Smooth muscle cell (in vitro differentiated cells): ENCODE data around the gene TIMP2. TPM values are rescaled to one million over a fixed set of nuclear protein-coding genes. Genes with fewer than 3 reads are reported as not detected.

Source experiments
- DNase-seq: peaks from one replicate; lab custom pipeline; 2025; ENCODE audit not compliant: unreplicated experiment; lab: John Stamatoyannopoulos, UW
- H2AFZ ChIP-seq: fragments of 200-600 bp; sonication (generic); 2 replicates; pipeline ENCODE4 v1.6.0; 2016; ENCODE audit warnings: antibody characterized with exemption, low read depth, mild to moderate bottlenecking
- H3F3A ChIP-seq: fragments of 200-600 bp; sonication (generic); 2 replicates; pipeline ENCODE4 v1.6.0; 2017; ENCODE audit warnings: antibody characterized with exemption, low read depth
- H3K27ac ChIP-seq: fragments of 200-600 bp; sonication (generic); 2 replicates; pipeline ENCODE4 v1.5.1; 2016; ENCODE audit warnings: low read depth, mild to moderate bottlenecking
- H3K27me3 ChIP-seq: fragments of 200-600 bp; sonication (generic); 2 replicates; pipeline ENCODE4 v1.6.1; 2016; ENCODE audit warnings: low read depth, mild to moderate bottlenecking
- H3K36me3 ChIP-seq: fragments of 200-600 bp; sonication (generic); 2 replicates; pipeline ENCODE4 v1.5.1; 2016; ENCODE audit warnings: low read depth
- H3K4me1 ChIP-seq: fragments of 200-600 bp; sonication (generic); 2 replicates; pipeline ENCODE4 v1.5.1; 2016; ENCODE audit warnings: low read depth
- H3K4me2 ChIP-seq: fragments of 200-600 bp; sonication (generic); 2 replicates; pipeline ENCODE4 v1.6.0; 2016; ENCODE audit warnings: mild to moderate bottlenecking
- H3K4me3 ChIP-seq: fragments of 200-600 bp; sonication (generic); 2 replicates; pipeline ENCODE4 v1.5.1; 2016; ENCODE audit warnings: mild to moderate bottlenecking
- H3K79me2 ChIP-seq: fragments of 200-600 bp; sonication (generic); 2 replicates; pipeline ENCODE4 v1.6.0; 2016; ENCODE audit warnings: low read depth, mild to moderate bottlenecking
- H3K9ac ChIP-seq: fragments of 200-600 bp; sonication (generic); 2 replicates; pipeline ENCODE4 v1.6.0; 2016; ENCODE audit warnings: low read depth
- H3K9me3 ChIP-seq: fragments of 200-600 bp; sonication (generic); replicated peaks from 2 replicates; pipeline ENCODE4 v1.5.1; 2016; ENCODE audit warnings: low read depth
- H4K20me1 ChIP-seq: fragments of 200-600 bp; sonication (generic); 2 replicates; pipeline ENCODE4 v1.6.0; 2016; ENCODE audit warnings: low read depth
- WGBS: methylation state at CpG from one replicate; pipeline ENCODE4 v1.1.7; 2016; ENCODE audit warnings: low lambda C conversion rate; 5-methylcytosine and 5-hydroxymethylcytosine counted together
- polyA plus RNA-seq: library from polyadenylated mRNA; unstranded; fragments of >200 nt; fragmentation: Nextera tagmentation; extraction: Ambion mirVana; gene quantifications from 2 replicates; pipeline ENCODE4 v1.2.1, GENCODE V29; 2016
- total RNA-seq: library from RNA; depleted of rRNA; stranded (reverse); fragments of >200 nt; gene quantifications from 2 replicates; pipeline ENCODE4 v1.2.3, GENCODE V29; 2014
- TF ChIP-seq, protein P1 (sequence below): fragments of 200-600 bp; sonication (generic); IDR thresholded peaks from 2 replicates; pipeline ENCODE4 v1.5.1; 2017; ENCODE audit warnings: borderline replicate concordance, mild to moderate bottlenecking, antibody characterized with exemption; ENCODE audit not compliant: insufficient read depth, poor library complexity, severe bottlenecking

The TIMP2 gene
- total and polyA plus RNA-seq, 2 experiments from 2014 or later: 37.8 to 111 TPM

DNA sequence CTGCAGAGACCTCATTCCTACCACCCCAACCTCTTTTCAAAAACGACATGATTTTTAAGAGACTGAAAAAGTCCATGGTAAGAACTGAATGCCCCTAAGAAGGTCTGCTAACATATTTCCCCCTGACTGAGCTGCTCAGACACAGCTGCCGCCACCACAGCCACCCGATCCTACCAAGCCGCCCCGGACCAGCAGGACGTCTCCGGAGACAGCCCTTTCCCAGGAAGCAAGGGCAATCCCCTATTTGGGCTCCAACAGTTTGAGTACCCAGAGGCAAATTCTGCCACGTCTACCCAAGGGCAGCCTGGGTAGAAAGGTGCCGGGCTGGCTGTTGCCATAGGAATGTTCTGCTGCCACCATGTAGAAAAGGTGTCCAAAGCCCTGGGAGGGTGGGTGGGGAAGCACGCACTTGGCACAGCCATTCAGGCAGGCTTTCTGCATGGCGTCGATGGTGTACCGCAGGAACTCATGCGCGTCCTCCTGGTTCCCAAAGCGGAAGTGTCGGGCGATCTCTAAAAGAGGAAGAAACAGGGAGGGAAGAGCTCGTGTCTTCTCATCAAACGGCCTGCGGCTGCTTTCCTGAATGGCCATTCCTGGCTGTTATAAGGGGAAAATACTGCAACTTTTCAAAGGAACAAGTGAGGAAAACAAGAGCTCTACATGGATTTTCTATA is 98.2 kb downstream of the TIMP2 start:
- 98% methylated on average over 20 of the region's 21 CpGs for WGBS
- Histone ChIP-seq H3K4me2 (no peak overlapping the region), H4K20me1 (peaks cover 51% of the 10 kb centered on the region), H3K36me3 (peaks cover 6% of the 10 kb centered on the region), H3K4me3 (no peak overlapping the region), H3K4me1 (no peaks in the 10 kb centered on the region), H3F3A (peaks cover 14% of the 10 kb centered on the region), H3K9me3 (no peaks in the 10 kb centered on the region), H2AFZ (no peak overlapping the region), H3K79me2 (peaks cover 18% of the 10 kb centered on the region), H3K9ac (no peak overlapping the region), H3K27me3 (no peaks in the 10 kb centered on the region), H3K27ac (no peak overlapping the region)
- DNase-seq: no peak
- TF ChIP-seq, protein P1, sequence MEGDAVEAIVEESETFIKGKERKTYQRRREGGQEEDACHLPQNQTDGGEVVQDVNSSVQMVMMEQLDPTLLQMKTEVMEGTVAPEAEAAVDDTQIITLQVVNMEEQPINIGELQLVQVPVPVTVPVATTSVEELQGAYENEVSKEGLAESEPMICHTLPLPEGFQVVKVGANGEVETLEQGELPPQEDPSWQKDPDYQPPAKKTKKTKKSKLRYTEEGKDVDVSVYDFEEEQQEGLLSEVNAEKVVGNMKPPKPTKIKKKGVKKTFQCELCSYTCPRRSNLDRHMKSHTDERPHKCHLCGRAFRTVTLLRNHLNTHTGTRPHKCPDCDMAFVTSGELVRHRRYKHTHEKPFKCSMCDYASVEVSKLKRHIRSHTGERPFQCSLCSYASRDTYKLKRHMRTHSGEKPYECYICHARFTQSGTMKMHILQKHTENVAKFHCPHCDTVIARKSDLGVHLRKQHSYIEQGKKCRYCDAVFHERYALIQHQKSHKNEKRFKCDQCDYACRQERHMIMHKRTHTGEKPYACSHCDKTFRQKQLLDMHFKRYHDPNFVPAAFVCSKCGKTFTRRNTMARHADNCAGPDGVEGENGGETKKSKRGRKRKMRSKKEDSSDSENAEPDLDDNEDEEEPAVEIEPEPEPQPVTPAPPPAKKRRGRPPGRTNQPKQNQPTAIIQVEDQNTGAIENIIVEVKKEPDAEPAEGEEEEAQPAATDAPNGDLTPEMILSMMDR: no peak

DNA sequence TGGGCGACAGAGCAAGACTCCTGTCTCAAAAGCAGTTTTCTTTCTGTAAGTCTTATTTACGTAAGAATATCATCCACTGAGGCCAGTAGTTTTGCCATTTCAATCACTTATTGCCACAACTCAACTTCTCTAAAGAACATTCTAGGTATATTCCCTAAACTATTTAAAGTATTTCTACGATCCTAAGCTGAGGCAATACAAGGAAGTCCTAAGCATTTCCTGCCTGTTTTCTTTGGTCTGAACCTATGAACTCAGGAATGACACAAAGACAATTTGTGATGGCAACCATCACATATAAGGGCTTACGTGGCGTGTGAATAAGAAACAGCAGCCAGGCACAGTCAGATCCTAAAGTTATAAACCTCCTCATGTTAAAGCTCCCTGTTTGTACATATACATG is 98.8 kb downstream of the TIMP2 start:
- peaks cover 6% of the 10 kb centered on the region for H3K36me3 ChIP-seq
- H3K4me1 ChIP-seq: no peaks in the 10 kb centered on the region
- no peak overlapping the region for H2AFZ ChIP-seq
- H3K27ac ChIP-seq: no peak overlapping the region
- peaks cover 13% of the 10 kb centered on the region for H3K79me2 ChIP-seq
- H3K27me3 ChIP-seq: no peaks in the 10 kb centered on the region
- peaks cover 45% of the 10 kb centered on the region for H4K20me1 ChIP-seq
- no peak overlapping the region for H3K4me3 ChIP-seq
- TF ChIP-seq, protein P1: no peak
- H3K9me3 ChIP-seq: no peaks in the 10 kb centered on the region
- H3K4me2 ChIP-seq: no peak overlapping the region
- peaks cover 14% of the 10 kb centered on the region for H3F3A ChIP-seq
- no peak overlapping the region for H3K9ac ChIP-seq
- 94% methylated on average over 5 of the region's 5 CpGs for WGBS
- DNase-seq: no peak

DNA sequence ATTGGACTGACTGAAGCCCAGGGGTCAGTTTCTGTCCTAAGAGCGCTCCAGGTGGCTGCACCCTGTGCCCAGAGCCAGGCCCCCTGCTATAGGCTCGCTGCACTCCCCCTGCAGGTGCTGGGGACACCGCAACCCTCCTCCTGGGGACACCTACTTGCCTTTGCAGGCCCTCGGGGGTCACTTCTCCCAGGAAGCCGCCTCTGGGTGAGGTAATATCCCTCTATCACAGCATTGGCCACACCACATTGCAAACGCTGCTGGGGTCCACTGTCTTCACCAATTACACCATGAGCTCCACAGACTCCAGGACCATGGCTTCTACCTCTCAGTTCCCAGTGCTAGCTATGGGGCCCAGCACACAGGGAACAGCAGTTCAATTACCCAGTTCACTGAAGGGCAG is 99.5 kb downstream of the TIMP2 start:
- peaks cover 6% of the 10 kb centered on the region for H3K36me3 ChIP-seq
- TF ChIP-seq, protein P1: no peak
- no peaks in the 10 kb centered on the region for H3K27me3 ChIP-seq
- no peak overlapping the region for H3K9ac ChIP-seq
- no peaks in the 10 kb centered on the region for H3K4me1 ChIP-seq
- H3K79me2 ChIP-seq: peaks cover 8% of the 10 kb centered on the region
- no peak overlapping the region for H3K4me3 ChIP-seq
- peaks cover 14% of the 10 kb centered on the region for H3F3A ChIP-seq
- no peak overlapping the region for H3K4me2 ChIP-seq
- no peak overlapping the region for H2AFZ ChIP-seq
- peaks cover 40% of the 10 kb centered on the region for H4K20me1 ChIP-seq
- no peak for DNase-seq
- H3K27ac ChIP-seq: no peak overlapping the region
- no peaks in the 10 kb centered on the region for H3K9me3 ChIP-seq
- 98% methylated on average over 6 of the region's 6 CpGs for WGBS

- Histone ChIP-seq H3K36me3 (peaks cover 11% of the 10 kb centered on the region), H3K4me3 (no peak overlapping the region), H3K4me1 (no peaks in the 10 kb centered on the region), H3K9me3 (no peaks in the 10 kb centered on the region), H4K20me1 (peaks cover 26% of the 10 kb centered on the region), H3K9ac (no peak overlapping the region), H3K27me3 (no peaks in the 10 kb centered on the region), H3K27ac (no peak overlapping the region), H3K79me2 (no peaks in the 10 kb centered on the region), H2AFZ (no peak overlapping the region), H3K4me2 (no peak overlapping the region), H3F3A (peaks cover 14% of the 10 kb centered on the region)
- TF ChIP-seq, protein P1: no peak
- no peak for DNase-seq
- 95% methylated on average over 7 of the region's 7 CpGs for WGBS
Measured at GRCh38 chr17:78824240-78824639, 100.9 kb downstream of the TIMP2 start.
